ENCODE data around the gene HS1BP3. TPM values are rescaled to one million over a fixed set of nuclear protein-coding genes. Genes with fewer than 3 reads are reported as not detected.

HS1BP3 gene
- total and polyA plus RNA-seq, 2 of the 13 experiments (the other 11 are each of a cell fraction or from before 2014, with no cell fraction given), result 15.2 to 22.0 TPM

- FAIRE-seq (no peak), ATAC-seq (no peak), DNase-seq (ENCODE audit: low spot score) (no peak)
- CTCF ChIA-PET (ENCODE audit: low intra/inter-chr PET ratio, low total read pairs), result no interaction called here
- 94% methylated on average over 10 of the region's 13 CpGs for WGBS (ENCODE audit: low lambda C conversion rate)
- no peak for TF ChIP-seq ZNF639 (CRISPR knock-in tag; conservative IDR thresholded peaks at IDR 0.05)
- TF ChIP-seq ZBTB33 (CRISPR knock-in tag; IDR thresholded peaks at IDR 0.05), result no peak
- TF ChIP-seq RFX3 (CRISPR knock-in tag; IDR thresholded peaks at IDR 0.05), result no peak
- TF ChIP-seq RFXAP (CRISPR knock-in tag; IDR thresholded peaks at IDR 0.05; ENCODE audit: borderline replicate concordance), result no peak
- no peak for TF ChIP-seq ZNF367 (CRISPR knock-in tag; IDR thresholded peaks at IDR 0.05; ENCODE audit: borderline replicate concordance)
- TF ChIP-seq SP5 (CRISPR knock-in tag; IDR thresholded peaks at IDR 0.05; ENCODE audit: borderline replicate concordance, low read depth), result no peak
- no peak for TF ChIP-seq NFIC (IDR thresholded peaks at IDR 0.05; ENCODE audit: low read length)
- no peak for TF ChIP-seq SNAPC5 (CRISPR knock-in tag; IDR thresholded peaks at IDR 0.05; ENCODE audit: borderline replicate concordance)
- no peak for TF ChIP-seq CBX5 (CRISPR knock-in tag; IDR thresholded peaks at IDR 0.05; ENCODE audit: borderline replicate concordance)
- Histone ChIP-seq H4K20me1 (ENCODE audit: insufficient read depth, low read length) (no peaks in the 10 kb centered on the region), H3K4me2 (ENCODE audit: low read depth, low read length) (no peak overlapping the region), H3K9ac (ENCODE audit: insufficient read depth, low read depth, low read length) (no peak overlapping the region), H3K9me3 (ENCODE audit: low read length) (no peaks in the 10 kb centered on the region), H3K27ac (ENCODE audit: extremely low read length, insufficient read depth, low read length) (no peak overlapping the region), H2AFZ (ENCODE audit: low read length) (no peak overlapping the region), H3K4me1 (ENCODE audit: insufficient read depth, low read length) (peaks cover 42% of the 10 kb centered on the region), H3K36me3 (replicated peaks in 1 of 2; ENCODE audit: control insufficient read depth in 1 of 2, insufficient read depth in 2 of 2, low read length in 2 of 2) (peaks cover 5 to 9% of the 10 kb centered on the region in 2 experiments), H3K4me3 (replicated peaks in 1 of 3; ENCODE audit: insufficient read depth in 1 of 3, low read depth in 2 of 3, low read length in 3 of 3) (no peak overlapping the region), H3K27me3 (ENCODE audit: control insufficient read depth in 1 of 2, insufficient read depth in 2 of 2, low read length in 2 of 2) (no peaks in the 10 kb centered on the region), H3K79me2 (ENCODE audit: insufficient read depth, low read length) (no peaks in the 10 kb centered on the region)
- intact Hi-C loops (cut with micrococcal nuclease; ENCODE audit: unreplicated experiment) (loop anchor here (5.0 kb wide), 1 partner anchor 111 kb away; no protein-coding TSS in a partner anchor), in situ Hi-C loops (cut with HindIII; ENCODE audit: extremely low pct_ligation_motif_present, low pct_unique_long_range_greater_than_20kb) (loop anchor here (5.0 kb wide), 1 partner anchor 191 kb away; the partner anchor contains the start of gene RHOB)
- BruUV-seq (replicated peaks), result no TSS peak
- POLR2A ChIA-PET, result interaction anchor here (1.4 kb wide), 1 partner anchor 191 kb away, joined by 3 read pairs; the partner anchor contains the start of gene RHOB
These were observed 12.9 kb downstream of the HS1BP3 start for GRCh38 chr2:20638014-20638413.

Data from HepG2 (cell line).